ENCODE data around the gene KRT86.
"Not testable (repeated sequence)": the region's sequence is repeated elsewhere in the genome, so short reads cannot be mapped to it uniquely, and the experiment has no call there.

Gene KRT86

GRCh38 chr12:52238916-52239646 is 35.4 kb upstream of the KRT86 start:
- DNase-seq (ENCODE audit: low read depth), result no peak

- no peak for DNase-seq (ENCODE audit: low read depth)
These were observed 34.7 kb upstream of the KRT86 start for GRCh38 chr12:52239767-52240166.

GRCh38 chr12:52240247-52240646 is 34.2 kb upstream of the KRT86 start:
- DNase-seq (ENCODE audit: low read depth), result not testable (repeated sequence)

GRCh38 chr12:52241205-52241842 is 33.1 kb upstream of the KRT86 start:
- DNase-seq (ENCODE audit: low read depth), result no peak

- no peak for DNase-seq (ENCODE audit: low read depth)
These were observed 31.8 kb upstream of the KRT86 start for GRCh38 chr12:52242442-52243258.

GRCh38 chr12:52243259-52243855 is 31.1 kb upstream of the KRT86 start:
- DNase-seq (ENCODE audit: low read depth), result no peak

GRCh38 chr12:52243856-52244614 is 30.4 kb upstream of the KRT86 start:
- DNase-seq (ENCODE audit: low read depth), result peak; percentile 52

GRCh38 chr12:52244615-52244994 is 29.8 kb upstream of the KRT86 start:
- no peak for DNase-seq (ENCODE audit: low read depth)

GRCh38 chr12:52245259-52245961 is 29.0 kb upstream of the KRT86 start:
- no peak for DNase-seq (ENCODE audit: low read depth)

GRCh38 chr12:52245962-52246569 is 28.4 kb upstream of the KRT86 start:
- no peak for DNase-seq (ENCODE audit: low read depth)

- no peak for DNase-seq (ENCODE audit: low read depth)
These were observed 27.5 kb upstream of the KRT86 start for GRCh38 chr12:52246720-52247621.

- DNase-seq (ENCODE audit: low read depth), result no peak
These were observed 26.6 kb upstream of the KRT86 start for GRCh38 chr12:52247622-52248540.

- no peak for DNase-seq (ENCODE audit: low read depth)
These were observed 25.6 kb upstream of the KRT86 start for GRCh38 chr12:52248541-52249461.

GRCh38 chr12:52249511-52250047 is 24.9 kb upstream of the KRT86 start:
- DNase-seq (ENCODE audit: low read depth), result no peak

GRCh38 chr12:52250048-52250990 is 24.1 kb upstream of the KRT86 start:
- no peak for DNase-seq (ENCODE audit: low read depth)
